ENCODE measurements around the gene HOXC9.

The HOXC9 gene

GRCh38 chr12:53963434-53964314 is 36.3 kb upstream of the HOXC9 start:
- DNase-seq: no peak

GRCh38 chr12:53964315-53964713 is 35.6 kb upstream of the HOXC9 start:
- DNase-seq: no peak

- no peak for DNase-seq
Observed at GRCh38 chr12:53965281-53966084, 34.5 kb upstream of the HOXC9 start.

- DNase-seq: no peak
Observed at GRCh38 chr12:53966085-53966384, 33.9 kb upstream of the HOXC9 start.

- DNase-seq: no peak
Observed at GRCh38 chr12:53966385-53967133, 33.4 kb upstream of the HOXC9 start.

- DNase-seq: no peak
Observed at GRCh38 chr12:53967421-53967925, 32.5 kb upstream of the HOXC9 start.

GRCh38 chr12:53968214-53969127 is 31.5 kb upstream of the HOXC9 start:
- DNase-seq: no peak

- DNase-seq: no peak
Observed at GRCh38 chr12:53969588-53970259, 30.2 kb upstream of the HOXC9 start.

GRCh38 chr12:53970451-53970850 is 29.5 kb upstream of the HOXC9 start:
- no peak for DNase-seq

GRCh38 chr12:53971129-53971528 is 28.8 kb upstream of the HOXC9 start:
- no peak for DNase-seq

GRCh38 chr12:53971686-53972085 is 28.3 kb upstream of the HOXC9 start:
- DNase-seq: no peak

GRCh38 chr12:53972152-53972702 is 27.7 kb upstream of the HOXC9 start:
- no peak for DNase-seq

- DNase-seq: no peak
Observed at GRCh38 chr12:53972722-53973235, 27.2 kb upstream of the HOXC9 start, which contains the start of gene HOXC11. Gene HOXC11 (plus strand): TSS chr12:53973126. CDS start chr12:53973242, 116 bp downstream.

- DNase-seq: no peak
Observed at GRCh38 chr12:53973236-53974042, 26.5 kb upstream of the HOXC9 start.

- no peak for DNase-seq
Observed at GRCh38 chr12:53974084-53975063, 25.6 kb upstream of the HOXC9 start, which contains the start of gene HOTAIR. Gene HOTAIR (minus strand): TSS chr12:53974954.

- DNase-seq: no peak
Observed at GRCh38 chr12:53975064-53975471, 24.9 kb upstream of the HOXC9 start.

- no peak for DNase-seq
Observed at GRCh38 chr12:53975479-53976152, 24.3 kb upstream of the HOXC9 start.

Data from NCI-H1436 treated with DMSO at 0.1 percent for 48 hours (cell line).